ENCODE results near the gene UBXN11.
"Not testable (repeated sequence)": the region's sequence is repeated elsewhere in the genome, so short reads cannot be mapped to it uniquely, and the experiment has no call there.

UBXN11 gene

DNA sequence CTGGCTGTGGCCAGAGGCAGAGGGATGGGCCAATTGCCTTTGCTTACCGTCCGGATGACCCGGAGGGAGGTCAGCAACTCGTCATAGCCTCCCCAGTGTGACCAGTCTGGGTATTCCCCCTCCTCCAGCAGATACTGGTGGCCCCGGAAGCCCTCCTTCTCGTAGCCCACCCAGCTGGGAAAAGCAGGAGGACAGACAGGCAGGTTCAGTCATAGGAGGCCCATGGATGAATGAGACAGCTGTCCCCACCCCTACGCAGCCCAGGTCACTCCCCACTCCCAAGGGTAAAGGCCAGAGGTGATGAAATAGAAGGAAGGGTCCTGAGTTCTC is 30.7 kb upstream of the UBXN11 start:
- FAIRE-seq: no peak
- DNase-seq (ENCODE audit: extremely low spot score, insufficient read length, low read depth): no peak

DNA sequence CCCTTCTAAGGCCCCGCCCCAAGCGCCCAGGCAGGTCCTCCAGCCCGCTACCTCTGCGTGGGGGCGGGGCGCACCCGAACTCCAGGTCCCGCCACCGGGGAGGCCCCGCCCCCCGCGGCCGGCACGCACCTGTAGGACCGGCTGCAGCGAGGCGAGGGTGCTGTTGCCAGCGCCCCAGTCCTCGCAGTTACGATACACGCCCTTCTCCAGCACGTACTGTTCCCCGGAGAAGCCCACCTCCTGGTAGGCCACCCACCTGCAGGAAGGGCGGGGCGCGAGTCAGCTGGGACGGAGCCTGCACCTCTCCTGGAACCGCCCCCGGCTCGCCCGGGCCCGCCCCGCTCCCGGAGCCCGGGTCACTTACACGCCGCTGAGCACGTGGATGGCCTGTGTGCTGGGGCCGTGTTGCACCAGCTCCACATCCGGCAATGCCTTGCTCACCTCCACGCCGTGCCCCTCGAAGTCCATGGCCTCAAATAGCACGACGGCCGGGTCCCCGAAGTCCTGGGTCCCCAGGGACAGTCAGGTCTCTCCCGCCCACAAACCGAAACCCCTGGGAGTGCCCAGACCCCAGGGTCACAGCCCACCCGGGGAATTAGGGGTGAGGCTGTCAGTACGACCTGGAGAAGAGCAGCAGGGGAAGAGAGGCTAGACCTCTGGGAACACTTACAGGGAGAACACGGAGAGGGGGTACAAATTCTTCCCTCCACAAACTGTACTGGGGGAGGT is 30.2 kb upstream of the UBXN11 start:
- DNase-seq (ENCODE audit: extremely low spot score, insufficient read length, low read depth): peak; percentile 71
- FAIRE-seq: no peak

DNA sequence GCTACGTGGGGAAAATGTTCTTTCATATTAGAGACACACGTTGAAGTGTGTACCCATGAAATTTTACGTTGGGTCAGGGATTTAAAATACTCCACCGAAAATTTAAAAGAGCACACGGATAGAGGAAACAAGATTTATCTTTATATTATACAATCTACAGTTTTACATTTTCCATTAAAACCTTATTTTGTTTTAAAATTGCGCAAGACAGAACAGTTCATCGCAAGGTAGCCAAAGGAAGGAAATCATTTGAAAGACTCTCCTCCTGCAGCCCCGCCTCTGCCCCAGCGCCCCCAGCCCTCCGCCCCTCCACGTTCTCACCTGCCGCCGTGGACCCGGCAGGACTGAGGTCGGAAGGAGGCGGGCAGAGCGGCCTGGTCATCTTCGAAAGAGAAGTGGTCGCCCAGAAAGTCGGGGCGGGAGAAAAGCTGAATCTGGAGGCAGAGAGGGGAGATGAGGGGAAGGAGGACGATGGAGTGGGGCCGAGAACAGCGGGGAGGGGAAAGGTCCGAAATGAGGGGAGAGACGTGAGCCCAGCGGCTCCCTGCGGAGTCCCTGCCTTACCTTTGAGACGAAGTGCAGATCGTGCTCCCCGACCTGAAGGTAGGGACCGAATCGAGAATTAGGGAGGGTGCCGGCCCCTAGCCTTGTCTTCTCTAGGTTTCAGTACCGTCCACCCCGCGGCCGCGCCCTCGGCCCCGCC is 29.5 kb upstream of the UBXN11 start:
- peak; percentile 71 for FAIRE-seq
- DNase-seq (ENCODE audit: extremely low spot score, insufficient read length, low read depth): no peak

DNA sequence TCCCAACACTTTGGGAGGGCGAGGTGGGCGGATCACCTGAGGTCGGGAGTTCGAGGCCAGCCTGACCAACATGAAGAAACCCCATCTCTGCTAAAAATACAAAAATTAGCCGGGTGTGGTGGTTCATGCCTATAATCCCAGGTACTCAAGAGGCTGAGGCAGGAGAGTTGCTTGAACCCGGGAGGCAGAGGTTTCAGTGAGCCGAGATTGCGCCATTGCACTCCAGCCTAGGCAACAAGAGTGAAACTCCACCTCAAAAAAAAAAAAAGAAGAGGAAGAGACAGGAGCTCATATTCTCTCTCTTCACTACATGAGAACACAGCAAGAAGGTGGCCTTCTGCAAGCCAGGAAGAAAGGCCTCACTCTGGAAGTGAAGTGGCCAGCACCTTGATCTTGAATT is 26.9 kb upstream of the UBXN11 start:
- not testable (repeated sequence) for DNase-seq (ENCODE audit: extremely low spot score, insufficient read length, low read depth); FAIRE-seq

DNA sequence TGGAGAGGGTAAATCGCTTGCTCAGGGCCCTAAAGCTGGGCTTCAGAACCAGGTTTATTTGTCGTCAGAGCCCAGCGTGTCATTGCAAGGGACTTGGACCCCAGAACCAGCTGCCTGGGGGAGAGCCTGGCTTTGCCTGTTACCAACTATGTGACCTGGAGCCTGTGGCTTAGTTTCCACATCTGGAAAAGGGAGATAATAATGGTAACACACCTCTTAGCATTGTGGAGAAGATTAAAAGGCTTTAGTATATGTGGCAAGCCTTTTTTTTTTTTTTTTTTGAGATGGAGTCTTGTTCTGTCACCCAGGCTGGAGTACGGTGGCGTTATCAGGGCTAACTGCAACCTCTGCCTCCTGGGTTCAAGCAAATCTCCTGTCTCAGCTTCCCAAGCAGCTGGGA is 23.8 kb upstream of the UBXN11 start:
- no peak for DNase-seq (ENCODE audit: extremely low spot score, insufficient read length, low read depth)
- no peak for FAIRE-seq

DNA sequence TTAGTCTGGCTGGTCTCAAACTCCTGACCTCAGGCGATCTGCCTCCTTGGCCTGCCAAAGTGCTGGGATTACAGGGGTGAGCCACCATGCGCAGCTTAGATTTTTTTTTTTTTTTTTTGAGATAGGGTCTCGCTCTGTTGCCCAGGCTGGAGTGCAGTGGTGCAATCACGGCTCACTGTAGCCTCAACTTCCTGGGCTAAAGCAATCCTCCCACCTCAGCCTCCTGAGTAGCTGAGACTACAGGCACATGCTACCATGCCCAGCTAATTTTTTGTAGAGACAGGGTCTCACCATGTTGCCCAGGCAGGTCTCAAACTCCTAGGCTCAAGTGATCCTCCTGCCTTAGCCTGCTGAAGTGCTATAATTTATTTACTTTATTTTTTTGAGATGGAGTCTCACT is 22.9 kb upstream of the UBXN11 start:
- not testable (repeated sequence) for DNase-seq (ENCODE audit: extremely low spot score, insufficient read length, low read depth); FAIRE-seq

DNA sequence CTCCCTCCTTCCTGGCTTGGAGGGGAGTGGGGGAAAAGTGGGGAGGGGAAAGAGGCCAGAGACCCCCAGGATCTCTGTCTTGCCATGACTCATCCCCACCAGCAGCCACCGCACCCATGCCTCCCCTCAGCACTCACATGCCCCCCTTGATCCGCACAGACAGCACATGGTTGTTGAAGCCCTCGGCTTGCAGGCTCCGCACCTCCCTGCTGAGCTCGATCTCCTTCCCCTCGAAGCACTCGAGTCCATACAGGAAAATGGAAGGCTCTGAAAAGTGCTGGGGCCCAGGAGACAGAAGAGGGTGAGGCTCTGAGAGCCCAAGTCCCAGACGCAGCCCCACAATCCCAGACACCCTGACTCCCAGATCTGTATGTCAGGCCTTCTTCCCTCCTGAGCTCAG is 22.2 kb upstream of the UBXN11 start:
- no peak for FAIRE-seq
- DNase-seq (ENCODE audit: extremely low spot score, insufficient read length, low read depth): no peak

DNA sequence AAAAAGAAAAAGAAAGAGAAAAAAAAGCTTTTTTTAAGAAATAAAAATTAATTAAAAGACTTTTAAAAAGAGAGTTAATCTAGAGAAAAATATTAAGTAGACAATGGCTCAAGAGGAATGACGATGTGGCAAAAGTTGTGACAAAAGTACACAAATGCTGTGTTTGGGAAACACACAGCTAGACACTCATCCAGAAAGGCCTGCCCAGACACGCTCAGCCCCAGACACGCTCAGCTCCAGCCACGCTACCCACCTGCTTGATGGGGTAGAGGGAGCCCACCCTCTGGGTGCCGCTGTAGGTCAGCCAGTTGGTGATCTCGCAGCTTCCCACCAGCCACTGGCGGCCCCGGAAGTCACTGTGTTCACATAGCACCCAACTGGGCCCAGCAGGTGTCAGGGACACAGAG is 21.5 kb upstream of the UBXN11 start:
- FAIRE-seq (no peak), DNase-seq (ENCODE audit: extremely low spot score, insufficient read length, low read depth) (no peak)

DNA sequence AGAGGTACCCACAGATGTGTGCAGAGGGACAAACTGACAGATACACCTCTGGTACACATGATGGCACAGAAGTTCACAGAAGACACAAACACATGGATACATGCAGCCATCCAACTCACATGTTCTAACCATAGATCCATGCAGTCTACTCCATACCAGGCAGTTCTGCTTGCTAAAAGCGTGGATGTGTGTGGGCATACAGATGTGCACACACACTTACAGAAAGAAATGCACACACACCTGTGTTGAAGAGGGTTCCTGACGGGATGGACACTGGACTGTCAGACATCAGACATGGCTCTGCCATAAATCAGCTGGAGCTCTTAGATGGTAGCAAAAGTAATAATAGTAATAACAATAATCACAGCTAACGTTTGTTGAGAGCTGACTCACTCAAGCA is 18.1 kb upstream of the UBXN11 start:
- DNase-seq (ENCODE audit: extremely low spot score, insufficient read length, low read depth): no peak
- no peak for FAIRE-seq

DNA sequence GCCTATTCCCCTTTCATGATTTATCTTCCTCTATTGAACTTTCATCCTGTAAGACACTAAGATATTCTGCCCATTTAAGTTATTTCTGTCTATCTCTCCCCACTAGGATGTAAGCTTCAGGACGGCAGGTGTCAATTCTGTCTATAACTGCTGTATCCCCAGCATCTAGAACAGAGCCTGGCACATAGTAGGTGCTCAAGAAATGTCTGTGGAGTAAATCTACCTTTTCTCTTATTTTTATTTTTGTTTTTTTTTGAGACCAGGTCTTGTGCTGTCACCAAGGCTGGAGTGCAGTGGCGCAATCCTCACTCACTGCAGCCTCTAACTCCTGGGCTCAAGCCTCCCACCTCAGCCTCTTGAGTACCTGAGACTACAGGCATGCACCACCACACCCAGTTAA is 16.9 kb upstream of the UBXN11 start:
- DNase-seq (ENCODE audit: extremely low spot score, insufficient read length, low read depth): no peak
- no peak for FAIRE-seq

DNA sequence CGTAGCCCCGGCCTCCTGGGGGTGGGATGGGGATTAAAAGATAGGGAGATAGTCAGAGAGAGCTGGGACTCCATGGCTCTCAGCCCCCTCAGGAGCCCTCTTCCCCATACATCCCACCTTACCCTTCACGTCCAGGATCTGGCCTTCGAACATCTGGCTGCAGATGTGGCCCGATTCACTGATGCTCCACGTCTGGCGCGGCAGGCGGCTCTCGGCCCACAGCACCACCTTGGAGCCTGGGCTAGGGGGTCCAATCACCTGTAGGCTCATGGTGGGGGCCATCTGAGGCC is 15.6 kb upstream of the UBXN11 start:
- FAIRE-seq: no peak

DNA sequence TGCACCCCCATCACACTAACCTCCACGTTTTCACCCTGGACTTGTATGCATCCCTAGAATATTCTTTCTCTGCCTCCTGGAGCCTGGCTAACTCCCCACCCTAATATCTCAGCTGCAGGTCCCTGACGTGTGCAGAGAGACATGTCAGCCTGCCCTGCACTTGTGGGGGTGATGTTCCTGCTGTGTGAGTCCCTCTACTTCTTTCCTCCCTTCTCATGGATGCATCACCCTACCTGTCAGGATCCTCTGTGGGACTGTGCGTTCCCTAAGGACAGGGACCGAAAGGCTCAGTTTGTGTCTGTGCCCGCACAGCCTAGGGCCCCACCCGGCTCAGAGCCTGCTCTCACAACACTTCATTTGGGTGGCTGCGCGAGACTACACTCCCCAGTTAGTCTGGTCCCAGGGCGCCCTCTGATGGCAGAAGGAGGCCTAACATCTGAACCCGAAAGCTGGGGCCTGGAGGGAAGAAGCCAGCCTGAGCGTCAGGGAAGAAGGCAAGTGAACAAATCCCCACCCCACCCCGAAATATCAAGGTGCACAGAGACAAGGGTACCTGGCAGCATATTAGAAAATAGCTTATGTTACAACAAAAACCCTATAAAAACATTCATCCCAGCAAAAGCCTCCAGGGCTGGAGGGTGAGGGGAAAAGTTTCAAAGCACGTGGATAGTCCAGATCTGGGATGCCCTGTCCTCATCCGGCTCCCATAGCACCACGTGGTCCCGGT is 15.0 kb upstream of the UBXN11 start:
- peak; percentile 98 for FAIRE-seq
- DNase-seq (ENCODE audit: extremely low spot score, insufficient read length, low read depth): peak; percentile 76

More for the DNA sequence above, 15.6 kb upstream of the UBXN11 start:
- no peak for DNase-seq (ENCODE audit: extremely low spot score, insufficient read length, low read depth)

DNA sequence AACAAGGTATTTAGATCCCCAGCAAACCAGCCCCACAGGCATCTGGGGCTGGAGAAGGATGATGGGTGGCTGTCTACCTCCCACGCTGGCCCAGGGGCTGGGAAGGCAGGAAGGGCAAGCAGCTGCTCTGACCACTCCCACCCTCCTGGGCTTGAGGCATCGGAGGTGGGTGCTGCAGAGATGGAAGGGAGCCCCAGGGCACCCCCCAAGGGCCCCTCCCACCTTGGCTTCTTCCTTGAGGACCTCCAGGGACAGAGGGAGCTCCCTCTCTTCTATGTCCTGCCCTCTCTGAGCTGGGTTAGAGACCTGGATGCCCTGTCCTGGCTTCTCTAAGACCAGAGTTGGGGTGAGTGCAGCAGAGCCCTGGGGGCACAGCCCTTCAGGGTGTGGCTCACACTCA is 14.5 kb upstream of the UBXN11 start:
- no peak for DNase-seq (ENCODE audit: extremely low spot score, insufficient read length, low read depth)
- no peak for FAIRE-seq

DNA sequence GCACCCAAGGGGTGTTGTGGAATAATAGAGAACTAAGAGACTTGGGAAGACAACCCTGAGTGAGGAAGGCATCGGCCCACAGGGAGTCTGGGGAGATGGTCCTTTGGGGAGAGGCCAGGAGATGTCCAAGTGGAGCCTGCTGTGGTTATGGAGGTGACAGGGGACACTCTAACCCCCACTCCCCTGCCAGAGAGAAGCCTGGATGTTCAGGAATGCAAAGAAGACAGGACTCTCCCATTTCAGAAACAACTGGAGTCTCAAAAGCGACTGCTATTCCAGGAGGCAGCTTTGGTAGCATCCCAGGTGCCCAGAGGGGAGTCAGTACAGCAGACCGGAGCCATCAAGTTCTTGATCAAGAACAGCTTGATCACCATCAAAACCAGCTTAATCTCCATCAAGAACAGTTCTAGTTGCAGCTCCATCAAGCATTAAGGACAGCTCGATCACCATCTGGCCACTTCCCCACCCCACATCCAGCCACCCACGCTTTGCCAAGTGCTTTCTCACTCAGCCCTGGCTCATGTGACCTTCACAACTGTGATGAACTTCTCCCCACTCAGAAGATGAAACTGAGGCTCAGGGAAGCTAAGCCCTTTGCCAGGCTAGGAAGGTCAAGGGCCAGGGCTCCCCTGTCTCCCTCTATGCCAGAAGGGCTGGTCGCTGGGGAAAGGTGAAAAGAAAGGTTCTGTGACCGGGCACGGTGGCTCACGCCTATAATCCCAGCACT is 12.1 kb upstream of the UBXN11 start:
- DNase-seq (ENCODE audit: extremely low spot score, insufficient read length, low read depth) (peak; percentile 37), FAIRE-seq (peak; percentile 93)

DNA sequence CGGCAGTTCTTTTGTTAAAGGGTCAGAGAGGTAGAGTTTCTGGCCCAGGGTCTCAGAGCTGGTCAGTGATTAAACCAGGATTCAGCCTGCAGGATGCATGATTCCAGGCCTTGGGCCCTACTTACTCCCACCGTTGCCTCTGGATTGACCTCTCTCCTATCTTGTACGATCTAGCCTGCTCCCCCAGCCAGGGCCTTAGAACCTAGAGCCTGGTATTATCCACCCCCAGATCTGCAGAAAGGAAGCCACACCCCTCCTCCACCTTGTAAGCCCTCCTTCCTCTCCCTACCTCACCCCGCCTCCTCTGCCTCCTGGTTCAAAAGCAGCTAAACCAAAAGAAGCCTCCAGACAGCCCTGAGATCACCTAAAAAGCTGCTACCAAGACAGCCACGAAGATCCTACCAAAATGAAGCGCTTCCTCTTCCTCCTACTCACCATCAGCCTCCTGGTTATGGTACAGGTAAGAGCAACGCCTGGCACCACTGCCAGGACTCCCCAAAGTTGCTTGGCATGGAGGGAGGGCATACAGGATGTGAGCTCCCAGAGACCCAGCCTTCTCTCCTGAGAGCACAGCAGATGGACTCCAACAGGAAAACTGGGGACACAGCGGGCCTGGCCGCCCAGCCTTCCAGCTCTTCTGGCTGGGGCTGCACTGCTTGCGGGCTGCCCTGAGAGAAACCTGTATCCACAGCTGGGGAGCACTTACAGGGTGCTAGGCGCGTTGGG is 11.3 kb upstream of the UBXN11 start, which contains the start of gene CD52:
CD52 (plus strand) TSS at position 347 of the 726 bp plus-strand sequence; CDS start at position 407, 60 bp downstream.
- no peak for DNase-seq (ENCODE audit: extremely low spot score, insufficient read length, low read depth)
- FAIRE-seq: peak; percentile 96

DNA sequence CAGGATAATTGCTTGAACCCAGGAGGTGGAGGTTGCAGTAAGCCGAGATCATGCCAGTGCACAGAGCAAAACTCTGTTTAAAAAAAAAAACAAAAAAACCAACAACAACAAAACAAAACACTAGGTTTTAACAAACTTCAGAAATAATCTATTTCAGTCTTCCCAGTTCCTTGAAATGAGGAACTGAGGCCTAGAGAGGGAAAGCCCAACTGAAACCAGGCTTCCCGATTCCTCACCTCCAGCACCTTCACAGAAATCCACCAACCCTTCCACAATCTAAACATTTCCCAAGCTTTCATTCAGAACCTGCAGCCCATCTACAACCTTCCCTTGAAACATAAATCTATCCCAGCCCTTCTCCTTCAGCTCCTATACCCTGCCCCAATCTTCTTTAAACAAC is 10.7 kb upstream of the UBXN11 start:
- FAIRE-seq (no peak), DNase-seq (ENCODE audit: extremely low spot score, insufficient read length, low read depth) (no peak)

DNA sequence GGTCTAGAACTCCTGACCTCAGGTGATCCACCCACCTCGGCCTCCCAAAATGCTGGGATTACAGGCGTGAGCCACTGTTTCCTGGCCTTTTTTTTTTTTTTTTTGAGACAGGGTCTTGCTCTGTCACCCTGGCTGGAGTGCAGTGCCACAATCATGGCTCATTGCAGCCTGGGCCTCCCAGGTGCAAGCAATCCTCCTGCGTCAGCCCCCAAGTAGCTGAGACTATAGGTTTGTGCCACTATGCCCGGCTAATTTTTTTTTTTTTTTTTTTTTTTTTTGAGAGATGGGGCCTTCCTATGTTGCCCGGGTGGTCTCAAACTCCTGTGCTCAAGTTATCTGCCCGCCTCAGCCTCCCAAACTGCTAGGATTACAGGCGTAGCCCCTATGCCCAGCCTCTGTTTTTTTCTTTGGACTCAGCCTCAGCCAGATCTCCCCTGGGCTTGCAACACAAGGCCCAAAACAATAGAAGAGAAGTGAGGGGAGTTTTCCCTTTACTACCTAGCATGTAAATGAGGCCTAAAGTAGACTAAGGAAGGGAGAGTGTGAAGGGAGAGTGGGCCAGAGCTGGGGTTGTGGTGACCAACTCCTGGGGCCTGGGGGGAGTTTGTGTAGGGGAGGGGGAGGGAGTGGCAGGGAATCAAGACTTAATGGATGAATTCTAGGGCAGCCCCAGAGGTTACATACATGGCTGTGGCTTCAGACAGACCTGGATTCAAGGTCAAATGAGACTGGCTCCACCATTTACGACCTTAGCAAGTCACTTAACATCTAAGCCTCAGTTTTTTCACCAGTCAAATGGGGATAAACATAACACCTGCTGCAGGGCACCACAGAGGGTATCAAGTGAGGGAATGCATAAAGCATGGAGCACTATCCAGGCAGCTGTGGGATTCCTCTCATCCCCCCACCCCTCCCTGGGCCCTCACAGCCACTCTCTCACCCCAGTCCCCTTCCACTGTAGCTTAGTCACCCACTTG is 9.7 kb upstream of the UBXN11 start:
- DNase-seq (ENCODE audit: extremely low spot score, insufficient read length, low read depth) (no peak), FAIRE-seq (peak; percentile 87)

DNA sequence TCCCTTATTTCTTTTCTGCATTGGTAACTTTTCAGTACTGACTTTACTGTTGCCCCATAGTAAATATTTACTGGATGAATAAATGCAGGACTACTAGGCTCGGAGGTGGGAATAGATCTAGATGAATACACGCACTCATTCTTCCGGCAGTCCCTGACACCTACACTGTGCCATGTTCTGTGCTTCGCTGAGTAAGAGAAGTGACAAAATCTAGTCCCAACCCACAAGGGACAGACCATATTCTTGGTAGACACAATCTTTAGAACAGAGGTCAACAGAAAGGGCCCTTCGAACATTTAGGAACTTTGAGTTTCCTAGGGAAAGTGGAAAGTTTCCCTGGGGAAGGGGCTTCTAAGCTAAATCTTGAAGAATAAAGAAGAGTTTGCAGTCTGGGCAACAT is 8.1 kb upstream of the UBXN11 start:
- FAIRE-seq (peak; percentile 55), DNase-seq (ENCODE audit: extremely low spot score, insufficient read length, low read depth) (no peak)

Measured in GM18507 (cell line).